IPS DF 4.7 (cell line): ENCODE results near the gene SCUBE1.

Experiments used
- DNase-seq: peaks from one replicate; pipeline ENCODE4 v3.0.0-alpha.2; 2013; ENCODE audit warnings: low spot score; ENCODE audit errors: extremely low read depth

The SCUBE1 gene

DNA sequence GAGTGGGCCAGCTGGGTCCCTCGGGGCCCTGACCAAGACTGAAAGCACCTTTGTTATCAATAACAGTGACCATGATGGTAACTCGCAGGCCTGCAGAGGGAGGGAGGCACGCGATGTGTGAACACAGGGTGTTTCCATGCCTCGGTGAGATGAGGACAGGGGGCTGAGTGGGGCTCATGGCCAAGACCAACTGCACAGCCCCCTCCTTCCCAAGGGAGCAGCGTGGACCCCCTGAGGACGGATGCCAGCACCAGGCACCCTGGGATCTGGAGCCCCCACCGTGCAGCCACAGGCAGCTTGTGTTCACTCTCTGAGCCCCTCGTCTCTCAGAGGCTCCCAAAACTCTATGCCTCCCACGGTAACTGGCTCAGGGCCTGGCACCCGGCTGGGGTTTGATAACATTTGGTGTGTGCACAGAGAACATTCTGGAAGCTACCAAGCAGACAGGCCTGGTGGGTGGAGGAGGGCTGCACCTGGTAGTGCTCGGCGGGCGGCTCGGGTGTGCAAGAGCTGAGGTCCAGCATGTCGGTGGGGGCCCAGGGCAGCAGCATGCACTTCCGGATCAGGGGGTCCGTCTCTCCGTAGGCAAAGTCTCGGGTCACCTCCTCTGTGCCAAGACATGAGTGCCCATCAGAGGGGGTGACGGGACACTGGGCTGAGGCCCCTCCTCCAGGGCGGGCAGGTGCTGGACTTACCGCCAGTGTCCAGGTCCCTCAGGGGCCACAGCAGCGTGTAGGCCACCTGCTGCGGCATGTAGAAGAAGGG is 163.8 kb downstream of the SCUBE1 start:
- DNase-seq: no peak

DNA sequence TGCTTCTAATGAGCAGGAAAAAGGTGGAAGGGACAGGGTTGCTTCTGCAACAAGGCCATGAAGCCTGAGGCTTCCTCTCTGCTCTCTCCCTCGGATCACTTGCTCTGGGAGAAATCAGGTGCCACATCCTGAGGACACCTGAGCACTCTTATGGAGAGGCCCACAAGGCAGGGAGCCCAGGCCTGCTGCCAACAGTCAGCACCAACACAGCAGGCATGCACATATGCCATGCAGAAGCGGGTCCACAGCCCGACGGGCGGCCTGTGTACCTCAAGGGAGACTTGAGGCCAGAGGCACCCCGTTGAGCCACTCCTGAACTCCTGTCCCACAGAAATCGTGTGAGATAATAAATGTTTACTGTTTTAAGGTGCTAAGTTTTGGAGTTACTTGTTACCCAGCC is 165.7 kb downstream of the SCUBE1 start:
- DNase-seq: no peak

DNA sequence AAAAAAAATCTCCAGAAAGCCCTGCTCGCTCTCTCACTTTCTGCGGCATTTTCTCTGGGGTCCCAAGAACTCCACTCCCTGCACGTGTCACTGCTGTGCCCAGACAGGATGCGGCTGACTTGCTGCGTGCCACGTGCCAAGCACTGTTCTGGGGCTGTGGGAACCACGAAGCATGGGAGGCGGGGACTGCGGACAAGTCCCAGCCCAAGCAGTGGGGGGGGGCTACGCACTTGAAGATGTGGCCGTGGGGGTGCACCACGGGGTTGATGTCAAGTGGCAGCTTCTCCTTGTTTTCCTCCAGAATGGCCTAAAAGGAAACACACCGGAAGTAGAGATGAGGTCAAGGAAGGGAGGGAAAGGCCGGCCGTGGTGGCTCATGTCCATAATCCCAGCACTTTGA is 167.1 kb downstream of the SCUBE1 start:
- no peak for DNase-seq

DNA sequence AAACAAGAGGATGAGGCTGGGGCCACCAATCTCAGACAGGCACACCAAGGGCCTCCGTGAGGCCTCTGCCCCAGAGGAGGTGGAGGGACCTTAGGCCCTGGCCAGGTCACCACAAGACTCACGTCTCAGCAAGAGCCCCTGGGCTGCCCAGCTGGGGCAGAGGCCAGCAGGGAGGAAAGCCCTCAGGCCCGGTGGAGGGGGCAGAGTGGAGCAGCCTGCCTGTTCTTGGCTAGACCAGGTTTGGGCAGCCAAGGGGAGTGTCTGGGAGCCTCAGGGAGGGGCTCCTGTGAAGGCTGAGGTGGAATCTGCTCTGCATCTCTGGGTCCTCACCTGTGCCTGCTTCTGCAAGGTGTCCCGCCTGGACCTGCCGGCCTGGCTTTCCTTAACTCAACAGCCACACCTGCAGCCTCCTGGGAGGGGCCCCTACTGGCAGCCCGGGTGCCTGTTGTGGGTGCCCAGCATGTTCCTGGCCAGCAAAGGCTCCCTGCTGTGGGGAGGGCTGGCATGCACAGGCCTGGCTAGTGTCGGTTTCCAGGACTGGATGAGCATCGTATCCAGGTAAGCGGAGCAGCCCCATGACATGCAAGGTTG is 168.1 kb downstream of the SCUBE1 start:
- DNase-seq: no peak

DNA sequence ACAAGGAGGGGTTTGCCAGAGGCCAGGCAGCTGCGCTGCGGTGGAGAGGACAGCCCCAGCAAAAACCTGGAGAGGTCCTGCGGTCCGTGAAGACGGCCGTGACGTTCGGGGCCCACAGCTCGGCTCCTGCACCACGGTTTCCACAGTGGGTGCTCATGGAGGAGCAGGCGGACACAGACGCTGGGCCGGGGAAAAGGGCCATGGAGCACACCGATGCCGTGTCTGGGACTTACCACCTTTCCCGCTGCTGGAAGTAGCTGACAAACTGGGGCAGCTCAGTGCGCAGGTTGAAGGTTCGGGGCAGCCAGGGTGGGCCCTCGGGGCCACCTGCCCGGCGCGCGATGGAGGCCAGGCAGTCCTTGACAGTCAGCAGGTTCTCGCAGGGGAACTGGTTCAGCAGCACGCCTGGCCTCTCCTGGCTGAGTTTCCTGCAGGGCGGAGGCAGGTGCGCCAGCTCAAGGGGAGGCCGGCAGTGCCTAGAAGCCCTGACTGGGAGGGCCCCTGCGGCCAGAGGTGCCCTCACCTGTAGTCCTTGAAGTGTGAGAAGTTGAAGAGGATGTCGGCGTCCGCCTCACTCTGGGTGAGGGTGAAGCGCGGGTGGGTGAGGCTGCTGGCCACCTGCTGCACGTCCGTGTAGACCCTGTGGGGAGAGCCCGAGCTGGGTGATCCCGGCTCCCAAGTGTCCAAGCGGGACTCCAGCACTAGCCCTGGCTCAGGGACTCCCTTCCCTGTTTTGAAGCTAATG is 169.0 kb downstream of the SCUBE1 start:
- DNase-seq: no peak

DNA sequence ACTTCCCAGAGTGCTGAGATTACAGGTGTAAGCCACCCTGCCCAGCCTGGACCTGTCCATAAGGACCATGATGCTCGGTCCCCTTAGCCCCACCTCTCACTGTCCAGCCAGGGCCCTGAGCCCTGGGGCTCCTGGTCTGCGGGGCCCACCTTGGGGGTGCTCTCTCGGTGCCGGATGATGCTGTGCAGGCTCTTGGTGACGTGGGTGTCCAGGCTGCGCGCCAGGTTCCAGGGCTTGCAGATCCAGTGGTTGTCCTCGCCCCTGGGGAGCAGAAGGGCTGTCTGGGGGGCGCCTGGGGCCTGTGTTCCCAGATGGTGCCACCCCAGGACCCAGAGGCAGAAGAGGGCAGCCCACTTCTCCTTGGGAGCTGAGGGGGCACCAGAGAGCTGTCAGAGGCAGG is 169.6 kb downstream of the SCUBE1 start:
- no peak for DNase-seq

DNA sequence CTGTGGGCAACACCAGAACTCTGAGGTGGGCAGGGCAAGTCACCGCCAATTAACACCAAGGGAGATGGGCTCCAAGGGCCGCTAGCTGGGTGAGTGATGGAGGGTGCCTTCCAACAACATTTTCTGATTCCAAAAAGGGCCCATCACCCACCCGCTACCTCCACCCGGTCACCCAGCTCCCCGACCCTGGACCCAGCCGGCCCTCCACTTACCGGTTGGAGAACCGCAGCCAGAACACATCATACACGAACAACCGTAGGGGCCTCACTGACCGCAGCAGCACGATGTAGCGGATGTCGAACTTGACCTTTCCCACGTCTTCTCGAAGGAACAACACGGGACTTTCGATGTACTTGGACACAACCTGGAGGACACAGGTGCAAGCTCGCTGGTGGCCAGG is 171.0 kb downstream of the SCUBE1 start:
- no peak for DNase-seq

DNA sequence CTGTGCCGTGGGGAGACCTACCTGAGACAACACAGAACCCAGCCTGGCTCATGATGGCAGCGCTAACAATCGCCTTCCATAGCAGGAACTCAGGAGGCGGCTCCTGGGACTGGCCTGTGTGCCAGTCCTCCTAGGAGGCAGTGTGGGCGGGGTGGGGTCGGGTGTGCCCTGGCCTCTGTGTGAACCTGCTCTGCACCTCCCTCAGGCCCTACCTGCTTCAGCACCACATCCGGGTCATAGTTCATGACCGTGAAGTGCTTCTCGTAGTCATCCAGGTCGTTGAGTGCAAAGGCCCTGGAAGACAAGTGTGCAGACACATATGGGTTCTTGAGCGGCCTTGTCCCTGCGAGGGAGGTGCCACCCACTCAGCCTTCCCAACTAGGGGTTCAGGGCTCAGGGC is 171.6 kb downstream of the SCUBE1 start:
- no peak for DNase-seq

DNA sequence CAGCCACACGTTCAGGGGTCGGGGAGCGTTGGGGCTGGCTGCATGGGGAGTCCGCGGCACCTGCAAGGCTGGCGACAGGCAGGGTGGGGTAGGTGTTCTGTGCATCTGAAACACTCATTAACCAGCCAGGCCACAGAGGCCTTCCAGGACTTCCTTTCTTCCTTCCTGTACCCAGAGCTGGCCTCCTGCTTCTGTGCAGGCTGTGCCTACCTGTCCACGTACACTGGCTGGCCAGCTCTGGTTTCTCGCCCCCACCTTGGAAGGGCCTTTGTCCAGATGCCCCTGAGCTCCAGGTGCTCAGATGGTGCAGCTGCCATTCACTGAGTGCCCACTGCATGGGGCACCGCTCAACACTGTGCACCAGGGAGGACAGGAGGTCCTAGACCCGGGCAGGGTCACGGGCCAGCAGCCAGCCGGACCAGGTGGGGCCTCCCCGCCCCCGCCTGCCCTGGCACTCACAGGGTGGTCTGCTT is 172.1 kb downstream of the SCUBE1 start:
- DNase-seq: no peak

DNA sequence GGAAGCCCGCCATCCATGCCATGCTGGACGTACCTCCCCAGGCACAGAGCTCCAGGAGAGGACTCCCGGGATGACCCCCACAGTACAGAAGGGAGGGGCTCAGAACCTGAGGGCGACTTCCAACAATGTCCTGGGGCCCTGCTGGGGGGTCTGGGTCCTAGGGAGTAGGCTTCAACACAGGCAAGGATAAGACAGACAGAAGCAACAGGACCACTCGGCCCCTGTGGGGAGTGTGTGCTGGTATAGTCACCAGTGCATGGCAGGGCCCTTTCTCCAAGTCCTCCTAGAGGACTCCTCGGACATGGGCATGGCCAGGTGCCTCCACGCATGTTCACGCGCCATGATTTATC is 173.1 kb downstream of the SCUBE1 start:
- DNase-seq: no peak

DNA sequence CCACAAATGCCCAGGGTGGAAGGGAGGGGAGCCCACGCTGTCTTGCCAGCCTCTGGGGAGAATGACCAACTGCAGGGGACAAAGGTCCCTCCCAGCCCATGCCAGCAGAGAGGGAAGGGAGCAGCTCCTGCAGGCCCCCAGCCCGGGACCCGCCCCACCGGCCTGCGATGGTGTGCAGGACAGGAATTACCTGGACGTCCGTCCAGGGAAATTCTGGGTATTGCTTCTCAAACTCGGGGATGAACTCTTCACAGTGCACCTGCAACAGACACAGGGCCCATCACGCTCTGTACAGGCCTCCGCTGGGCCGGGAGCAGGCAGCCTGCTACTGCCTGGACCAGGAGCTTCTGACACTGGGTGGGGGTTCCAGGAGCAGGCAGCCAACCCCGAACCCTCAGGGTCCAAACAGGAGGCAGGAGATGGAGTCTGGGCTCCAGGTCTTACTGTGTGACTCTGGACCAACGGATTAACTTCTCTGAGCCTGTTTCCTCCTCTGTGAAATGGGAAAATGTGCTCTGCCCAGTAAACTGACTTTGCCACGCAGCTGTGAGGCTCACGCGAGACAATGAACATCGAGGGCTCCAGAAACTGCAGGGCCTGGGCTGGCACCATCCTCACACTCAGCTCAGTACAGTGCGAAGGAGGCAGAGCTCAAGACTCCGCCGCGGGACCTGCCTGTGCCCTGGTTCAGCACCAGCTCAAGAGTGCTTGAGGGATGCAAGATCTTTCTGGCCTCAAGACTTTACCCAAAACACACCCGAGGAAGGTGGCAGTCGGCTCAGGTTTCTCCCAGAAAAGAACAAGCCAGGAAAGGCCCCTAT is 173.7 kb downstream of the SCUBE1 start:
- DNase-seq: no peak

DNA sequence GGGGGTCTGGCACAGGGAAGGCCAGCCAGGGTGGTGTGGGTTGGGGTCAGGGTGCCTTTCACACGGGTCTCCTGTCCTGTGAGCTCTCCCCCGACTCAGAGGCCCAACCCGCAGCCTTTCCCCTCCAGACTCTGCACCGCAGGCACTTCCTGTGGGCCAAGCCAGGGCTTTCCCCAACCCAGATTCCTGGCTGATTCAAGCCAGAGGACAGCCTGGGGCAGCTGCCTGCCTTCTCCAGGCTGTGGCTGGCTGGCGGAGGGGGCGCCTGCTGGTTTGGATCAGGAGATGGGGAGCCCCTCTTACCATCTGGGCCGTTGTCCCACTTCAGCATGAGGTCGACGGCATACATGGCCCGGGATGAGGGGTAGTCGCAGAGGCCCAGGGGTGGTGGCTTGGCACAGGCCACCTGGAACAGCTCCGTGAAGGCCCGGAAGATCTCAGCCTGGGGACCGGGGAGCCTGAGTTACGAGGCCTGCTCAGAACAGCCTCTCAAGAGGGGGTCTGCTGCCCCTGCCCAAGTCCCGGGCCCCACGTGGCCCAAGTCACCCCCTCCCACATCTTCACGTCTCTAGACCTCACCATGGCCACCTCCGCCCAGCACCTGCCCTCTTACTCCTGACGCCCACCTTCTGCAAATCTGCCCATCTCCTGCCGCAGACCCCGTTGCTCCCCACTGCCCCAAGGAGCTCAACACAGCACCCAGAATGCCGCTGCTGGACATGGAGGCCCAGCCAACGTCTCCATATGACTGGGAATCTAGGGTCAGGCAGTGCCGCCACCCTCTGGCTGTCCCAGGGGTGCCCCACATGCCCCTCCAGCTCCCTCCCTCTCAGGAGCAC is 174.5 kb downstream of the SCUBE1 start:
- DNase-seq: no peak

DNA sequence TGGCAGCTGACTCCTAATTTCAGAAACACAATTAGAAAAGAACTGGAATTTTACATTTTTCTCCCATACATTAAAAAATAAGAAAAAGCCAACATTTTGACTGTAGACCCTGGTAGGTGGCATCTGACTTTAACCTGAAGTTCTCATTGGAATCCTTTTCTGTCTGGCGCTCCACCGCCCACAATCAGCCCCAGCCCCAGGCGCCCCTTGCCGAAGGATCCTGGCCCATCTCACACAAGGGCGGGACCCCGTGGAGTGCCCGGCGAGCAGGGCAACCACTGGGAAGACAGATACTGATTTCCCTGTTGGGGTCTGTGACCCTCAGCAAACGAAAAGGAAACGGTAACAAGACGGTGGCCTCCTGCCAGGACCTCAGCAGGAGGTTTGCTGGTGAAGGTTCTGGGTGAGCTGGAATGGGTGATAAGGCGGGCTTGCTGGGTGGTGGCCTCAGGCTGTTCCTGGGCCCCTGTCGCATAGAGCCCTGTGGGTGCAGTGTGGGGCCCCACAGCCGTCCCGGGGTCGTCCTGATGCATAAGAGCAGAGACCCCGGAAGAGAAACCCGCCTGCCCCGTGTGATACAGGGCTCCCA is 176.1 kb downstream of the SCUBE1 start:
- no peak for DNase-seq

DNA sequence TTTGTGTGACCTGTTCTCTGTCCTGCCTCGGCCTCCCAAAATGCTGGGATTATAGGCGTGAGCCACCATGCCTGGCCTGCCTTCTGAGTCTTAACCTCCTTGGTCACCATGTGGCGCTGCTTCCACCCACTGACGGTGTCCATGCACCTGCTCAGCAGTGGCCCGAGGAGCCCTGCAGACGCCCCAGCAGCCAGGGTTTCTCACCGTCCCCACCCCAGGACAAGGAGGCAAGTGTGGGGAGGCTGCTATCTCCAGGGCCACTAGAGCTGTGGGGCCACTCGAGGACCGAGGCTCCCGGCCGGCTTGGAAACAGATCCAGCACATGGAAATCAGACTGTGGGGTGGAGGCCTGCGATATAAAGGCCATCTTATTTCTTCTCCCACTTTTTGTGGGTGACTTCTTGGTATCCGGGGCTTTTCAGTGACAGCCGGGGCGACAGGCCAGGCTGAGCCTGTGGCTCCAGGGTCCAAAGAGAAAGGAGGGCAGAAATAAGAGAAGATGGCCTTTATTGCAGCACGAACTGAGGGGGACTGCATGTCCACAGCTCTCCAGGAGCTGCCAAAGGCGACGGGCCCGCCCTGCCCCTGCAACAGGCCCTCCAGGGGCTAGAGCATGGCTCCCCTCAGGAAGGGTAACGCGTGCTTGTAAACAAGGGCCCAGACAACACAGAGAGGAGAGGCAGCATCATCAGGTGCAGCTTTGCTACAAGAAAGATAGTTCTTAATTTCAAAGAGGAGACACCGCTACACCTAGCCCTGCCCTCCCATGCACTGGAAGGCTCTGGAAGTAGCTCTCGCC is 176.8 kb downstream of the SCUBE1 start:
- DNase-seq: no peak

DNA sequence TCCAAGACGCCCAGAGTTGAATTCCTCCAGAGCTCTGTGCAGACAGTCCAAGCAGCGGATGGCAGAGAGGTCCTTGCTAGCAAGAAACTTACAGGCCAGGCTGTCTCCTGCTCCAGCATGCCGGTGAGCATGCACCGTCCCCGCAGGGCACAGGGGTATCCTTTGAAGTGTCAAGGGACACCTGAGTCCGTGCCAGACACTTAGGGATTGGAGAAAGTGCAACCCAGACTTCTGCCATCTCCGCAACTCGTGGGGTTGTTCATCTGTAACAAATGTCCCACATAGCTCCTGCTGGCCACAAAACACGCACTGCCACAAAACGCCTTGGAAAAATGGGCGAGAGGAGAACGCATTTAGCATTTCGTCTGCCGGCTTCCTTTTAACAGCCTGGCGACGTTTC is 178.5 kb downstream of the SCUBE1 start:
- DNase-seq: no peak

DNA sequence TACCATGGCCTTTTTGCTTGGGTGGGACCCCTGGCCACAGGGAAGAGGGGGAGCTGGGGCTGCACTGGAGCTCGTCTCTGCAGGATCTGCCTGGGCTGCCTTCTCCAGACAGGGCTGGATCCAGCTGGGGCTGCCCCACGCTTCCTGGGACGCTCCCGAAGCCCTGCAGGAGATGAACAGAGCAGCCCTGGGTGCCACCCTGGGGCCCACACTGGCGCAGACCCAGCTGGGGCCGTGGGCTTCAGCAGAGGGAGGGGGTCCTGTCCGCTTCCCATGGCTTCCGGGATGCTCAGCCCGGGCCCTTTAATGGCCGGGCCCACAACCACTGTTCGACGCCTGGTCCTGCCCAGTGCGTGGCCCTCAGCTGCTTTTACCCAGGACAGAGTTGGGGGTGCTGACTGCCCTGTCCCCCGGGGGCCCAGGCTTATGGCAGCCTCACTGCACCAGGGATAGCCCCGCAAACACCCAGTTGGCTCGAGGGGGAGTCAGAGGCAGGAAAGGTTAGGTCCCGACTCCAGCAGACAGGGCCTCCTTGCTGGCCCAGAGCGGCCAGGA is 179.9 kb downstream of the SCUBE1 start:
- DNase-seq: no peak

DNA sequence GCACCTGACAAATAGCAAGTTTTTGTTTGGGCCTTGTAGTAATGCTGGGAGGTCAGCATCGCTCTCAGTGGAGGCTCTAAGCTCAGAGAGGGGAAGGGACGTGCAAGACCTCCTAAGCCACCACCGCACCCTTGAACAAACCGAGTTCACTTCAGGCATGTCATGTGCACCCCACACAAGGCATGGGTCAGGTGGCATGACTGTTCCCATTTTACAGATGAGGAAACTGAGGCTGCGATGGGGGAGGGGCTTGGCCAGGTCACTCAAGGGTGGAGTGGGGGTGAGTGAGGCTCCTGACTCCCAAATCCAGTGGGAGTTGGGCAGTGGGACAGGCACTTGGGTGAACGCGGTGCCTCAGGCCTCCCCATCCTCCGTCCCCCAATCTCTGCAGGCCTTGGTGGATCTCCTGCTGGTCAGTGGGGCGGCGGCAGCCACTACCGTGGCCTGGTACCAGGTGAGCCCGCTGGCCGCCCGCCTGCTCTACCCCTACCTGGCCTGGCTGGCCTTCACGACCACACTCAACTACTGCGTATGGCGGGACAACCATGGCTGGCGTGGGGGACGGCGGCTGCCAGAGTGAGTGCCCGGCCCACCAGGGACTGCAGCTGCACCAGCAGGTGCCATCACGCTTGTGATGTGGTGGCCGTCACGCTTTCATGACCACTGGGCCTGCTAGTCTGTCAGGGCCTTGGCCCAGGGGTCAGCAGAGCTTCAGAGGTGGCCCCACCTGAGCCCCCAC is 180.6 kb downstream of the SCUBE1 start:
- DNase-seq: no peak

DNA sequence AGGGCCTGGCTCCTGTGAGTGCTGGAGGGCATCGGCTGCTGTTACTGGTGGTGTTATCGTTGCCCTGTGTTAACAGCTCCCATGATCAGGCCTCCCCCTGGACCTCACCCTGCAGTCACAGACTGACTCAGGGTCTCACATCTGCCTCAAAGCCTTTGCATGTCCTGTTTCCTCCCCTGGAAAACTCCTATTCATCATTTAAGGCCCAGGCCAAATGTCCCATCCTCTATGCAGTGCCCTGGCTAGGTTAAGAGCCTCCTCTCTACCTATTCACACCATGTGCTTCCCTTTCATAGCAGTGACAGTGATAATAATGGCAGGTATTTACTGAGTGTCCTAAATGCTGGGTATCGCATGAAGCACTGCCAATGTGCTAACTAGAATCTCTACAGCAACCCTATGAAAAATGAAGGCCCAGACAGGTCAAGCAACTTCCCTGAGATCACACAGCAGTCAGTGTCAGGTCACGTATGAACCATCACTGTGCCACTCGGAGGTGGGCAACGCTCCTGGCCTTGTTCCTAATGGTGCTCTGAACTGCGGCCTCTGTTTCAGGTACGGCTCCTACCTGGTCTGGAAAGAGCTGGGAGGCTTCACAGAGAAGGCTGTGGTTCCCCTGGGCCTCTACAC is 182.6 kb downstream of the SCUBE1 start:
- DNase-seq: no peak
